GDM1 (cell line): ENCODE results near the gene KLK14.

Experiments used
- DNase-seq: peaks from one replicate; lab custom pipeline; 2025; lab: John Stamatoyannopoulos, UW

KLK14 gene

DNA sequence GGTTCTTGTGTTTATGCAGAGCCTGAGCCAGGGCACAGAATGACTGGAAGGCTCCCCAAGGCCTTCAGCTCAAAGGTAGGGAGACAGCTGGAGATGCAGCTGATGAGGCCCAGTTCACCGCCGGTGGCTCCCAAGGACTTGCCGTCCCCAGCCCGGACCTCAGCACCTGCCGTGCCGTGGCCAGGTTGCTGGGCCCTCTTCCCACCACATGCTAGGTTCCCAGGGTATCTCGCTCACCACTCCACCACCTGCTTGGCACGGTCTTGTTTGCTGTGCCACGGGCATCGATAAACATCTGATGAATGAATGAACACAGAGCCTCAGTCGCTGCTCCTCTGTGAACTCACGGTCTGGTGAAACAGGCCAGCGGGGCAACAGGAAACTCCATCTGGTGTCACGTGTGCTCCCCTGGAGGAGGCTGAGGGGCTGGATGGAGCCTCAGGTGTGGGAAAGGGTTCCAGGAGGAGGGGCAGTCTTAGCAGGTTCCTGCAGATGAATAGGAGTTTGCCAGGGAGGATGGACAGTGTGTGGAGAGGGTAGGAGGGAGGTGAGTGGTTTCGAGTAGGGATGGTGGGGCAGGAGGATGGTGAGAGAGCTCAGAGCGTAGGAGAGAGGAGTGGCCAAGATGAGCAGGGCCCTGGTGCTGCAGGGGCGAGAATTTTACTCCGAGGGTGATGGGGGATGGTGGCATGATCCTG is 3.6 kb upstream of the KLK14 start:
- DNase-seq, result no peak

DNA sequence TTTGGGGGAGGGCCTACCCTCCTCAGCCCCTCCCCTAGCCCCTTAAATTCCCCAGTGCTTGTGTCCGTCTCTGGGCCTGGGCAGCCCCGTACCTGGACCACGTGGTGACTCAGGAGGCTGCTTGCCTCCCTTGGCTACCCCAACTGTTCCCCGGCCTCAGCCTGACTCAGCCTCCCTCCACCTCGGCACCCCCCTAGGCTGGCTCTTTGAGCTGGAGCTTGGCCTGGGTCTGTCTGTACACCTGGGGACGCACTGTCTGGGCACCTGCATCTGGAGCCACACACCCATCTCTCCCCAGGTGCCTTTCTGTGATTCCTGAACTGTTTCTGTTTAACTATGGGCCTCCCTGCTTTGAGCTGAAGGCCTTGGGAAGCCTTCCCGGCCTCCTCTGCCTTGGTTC is 1.8 kb upstream of the KLK14 start:
- DNase-seq, result no peak

DNA sequence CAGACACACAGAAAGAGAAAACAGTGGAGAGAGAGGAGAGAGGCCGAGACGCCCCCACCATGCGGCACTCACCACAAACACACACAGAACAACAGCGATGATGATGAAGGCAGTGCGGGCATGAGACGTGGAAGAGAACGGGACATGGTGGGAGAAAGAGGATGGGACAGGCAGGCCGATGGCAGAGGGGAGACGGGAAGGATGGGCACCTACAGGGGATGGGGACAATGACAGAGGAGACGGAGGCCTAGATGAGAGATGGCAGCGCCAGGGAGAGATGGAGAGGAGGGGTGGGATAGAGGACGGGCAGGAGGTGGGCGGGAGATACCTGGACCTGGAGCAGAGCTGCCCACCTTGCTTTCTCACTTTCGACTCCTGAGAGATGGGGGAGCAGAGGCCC is 1.1 kb upstream of the KLK14 start:
- DNase-seq, result no peak

DNA sequence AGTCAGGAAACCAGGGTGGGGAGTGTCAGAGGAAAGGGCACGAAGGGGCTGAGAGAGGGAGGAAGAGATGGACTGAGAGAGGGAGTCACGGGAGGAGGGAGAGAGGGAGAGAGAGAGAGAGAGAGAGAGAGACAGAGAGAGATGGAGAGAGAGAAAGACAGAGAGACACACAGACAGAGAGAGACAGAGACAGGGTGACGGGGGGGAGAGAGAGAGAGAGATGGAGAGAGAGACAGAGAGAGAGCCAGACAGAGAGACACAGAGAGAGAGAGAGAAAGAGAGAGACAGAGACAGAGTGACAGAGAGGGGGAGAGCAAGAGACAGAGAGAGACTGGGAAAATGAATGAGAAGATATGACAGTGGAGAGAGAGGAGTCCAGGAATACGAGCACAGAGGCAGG is 494 bp upstream of the KLK14 start:
- no peak for DNase-seq

DNA sequence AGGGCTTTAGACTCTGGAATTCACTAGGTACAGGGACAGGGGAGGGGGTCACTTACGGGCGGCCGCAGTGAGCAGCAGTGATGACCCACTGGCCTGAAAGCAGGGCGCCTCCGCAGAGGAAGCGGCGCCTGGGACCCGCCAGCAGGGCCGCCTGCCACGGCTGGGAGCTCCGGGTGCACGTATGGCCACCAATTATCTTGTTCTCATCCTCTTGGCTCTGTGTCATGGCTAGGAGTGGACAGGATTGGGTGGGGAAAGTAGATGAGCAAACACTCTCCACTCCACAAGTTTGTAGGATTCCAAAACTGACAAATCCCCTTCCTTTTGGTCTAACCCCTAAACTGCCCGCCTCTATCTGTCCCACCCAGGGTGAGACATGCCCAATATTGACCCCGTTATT is 1.2 kb downstream of the KLK14 start:
- DNase-seq, result no peak

DNA sequence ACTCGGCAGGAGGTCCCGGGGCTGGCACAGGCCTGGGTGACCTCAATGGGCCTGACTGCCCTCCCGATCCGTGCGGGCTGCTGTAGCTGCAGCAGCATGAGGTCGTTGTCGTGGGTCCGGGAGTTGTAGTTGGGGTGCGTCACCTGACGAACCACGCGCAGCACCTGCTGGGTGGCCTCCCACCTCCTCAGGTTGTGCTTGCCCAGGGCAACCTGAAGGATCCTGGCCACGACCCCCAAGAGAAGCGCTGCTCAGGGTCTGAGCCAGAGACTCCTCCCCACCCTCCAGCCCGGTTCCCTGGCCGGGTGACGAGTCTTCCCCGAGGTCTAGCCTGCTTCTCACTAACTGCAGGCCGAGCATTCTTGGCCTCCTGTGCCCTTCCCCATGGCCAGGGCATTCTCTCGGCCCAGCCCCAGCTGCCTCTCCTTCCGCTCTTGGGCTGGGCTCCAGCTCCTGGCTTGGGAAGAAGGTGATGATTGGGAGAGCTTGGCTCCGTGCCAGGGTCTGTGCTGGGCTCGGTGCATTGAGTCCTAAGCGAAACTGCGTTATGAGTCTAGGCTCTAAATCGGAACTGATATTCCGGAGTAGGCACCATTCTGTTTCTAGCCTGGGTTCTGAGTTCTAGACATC is 3.1 kb downstream of the KLK14 start:
- DNase-seq, result no peak

DNA sequence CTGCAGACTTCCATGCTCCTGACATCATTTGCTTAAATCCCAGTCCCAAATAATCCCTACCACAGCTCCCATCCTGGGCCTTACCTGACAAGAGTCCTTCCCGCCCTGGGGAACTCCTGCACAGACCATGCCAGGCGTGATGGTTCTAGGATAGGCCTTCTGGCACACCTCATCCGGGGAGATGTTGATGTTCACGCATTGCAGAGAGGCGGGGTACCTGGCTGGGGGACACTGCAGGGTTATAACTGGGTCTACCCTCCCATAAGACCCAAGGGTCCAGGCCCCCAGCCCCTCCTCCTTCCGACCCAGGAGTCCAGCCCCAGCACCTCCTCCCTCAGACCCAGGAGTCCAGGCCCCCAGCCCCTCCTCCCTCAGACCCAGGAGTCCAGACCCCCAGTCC is 4.0 kb downstream of the KLK14 start:
- DNase-seq, result no peak

DNA sequence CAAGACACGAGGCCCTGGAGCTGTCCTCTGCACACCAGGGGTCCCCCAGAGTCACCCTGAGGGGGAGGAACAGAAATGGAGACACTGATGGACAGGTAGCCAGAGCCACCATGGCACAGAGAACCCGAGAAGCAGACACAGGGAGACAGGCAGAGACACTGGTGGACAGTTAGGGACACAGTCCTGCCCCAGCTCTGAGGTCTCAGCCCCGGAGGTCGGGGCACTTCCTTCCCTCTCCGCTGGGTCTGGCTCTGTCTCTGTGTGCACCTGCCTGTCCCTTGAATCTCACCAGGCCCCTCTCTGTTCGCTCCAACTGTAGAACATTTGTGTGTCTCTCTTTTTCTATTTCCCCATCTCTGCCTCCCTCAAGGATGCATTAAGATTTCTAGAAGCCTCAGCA is 4.6 kb downstream of the KLK14 start:
- DNase-seq, result no peak

DNA sequence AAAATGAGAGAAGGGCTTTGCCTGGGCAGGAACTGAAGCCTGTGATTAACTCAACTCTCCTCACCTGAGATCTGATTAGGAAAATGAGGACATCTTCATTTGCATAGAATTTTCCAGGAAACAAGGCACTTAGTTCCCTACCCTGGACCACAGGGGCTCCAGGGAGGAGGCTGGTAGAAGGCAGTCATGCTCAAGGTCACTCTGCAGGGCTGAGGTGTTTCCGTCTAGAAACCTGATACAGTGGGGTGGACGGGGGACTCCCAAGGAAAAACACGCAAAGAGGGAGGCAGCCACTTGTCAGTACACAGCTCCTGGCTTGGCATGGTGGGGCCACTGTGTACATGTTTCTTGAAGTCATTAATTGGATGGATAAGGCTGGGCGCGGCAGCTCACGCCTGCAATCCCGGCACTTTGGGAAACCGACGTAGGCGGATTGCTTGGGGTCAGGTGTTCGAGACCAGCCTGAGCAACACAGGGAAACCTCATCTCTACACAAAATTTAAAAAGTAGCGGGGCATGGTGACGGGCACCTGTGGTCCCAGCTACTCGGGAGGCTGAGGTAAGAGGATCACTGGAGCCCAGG is 6.0 kb downstream of the KLK14 start:
- DNase-seq, result no peak

DNA sequence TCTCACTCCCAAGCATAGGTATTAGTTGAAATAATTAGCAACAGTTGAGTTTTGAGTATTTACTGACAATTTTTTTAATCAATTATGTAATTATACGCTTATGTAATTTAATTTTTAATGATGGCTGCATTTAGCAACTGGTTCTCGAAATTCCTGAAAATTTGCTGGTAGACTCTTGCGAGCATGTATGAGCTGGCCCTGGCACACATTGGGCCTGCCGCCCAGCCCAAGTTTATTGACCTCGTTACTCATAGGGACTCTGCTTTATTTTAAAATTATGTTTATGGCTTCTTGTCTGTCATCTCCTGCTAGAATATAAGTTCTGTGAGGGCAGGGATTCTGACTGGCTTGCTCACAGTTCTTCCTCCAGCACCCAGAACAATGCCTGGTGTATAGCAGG is 6.7 kb downstream of the KLK14 start:
- no peak for DNase-seq

DNA sequence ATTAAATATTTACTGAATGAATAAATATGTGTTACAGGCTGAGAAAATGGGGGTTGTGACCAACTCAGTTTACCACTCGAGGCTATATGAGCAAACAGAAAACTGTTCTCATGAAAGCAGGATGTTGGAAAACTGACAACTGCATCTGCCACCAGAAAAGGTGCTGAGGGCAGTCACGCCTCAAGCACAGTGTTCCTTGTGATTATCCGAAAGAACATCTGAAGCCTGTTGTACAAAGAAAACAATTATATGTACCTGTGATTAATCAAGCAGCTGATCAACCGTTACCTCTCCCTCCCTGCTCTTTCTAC is 11.6 kb downstream of the KLK14 start:
- DNase-seq, result no peak

DNA sequence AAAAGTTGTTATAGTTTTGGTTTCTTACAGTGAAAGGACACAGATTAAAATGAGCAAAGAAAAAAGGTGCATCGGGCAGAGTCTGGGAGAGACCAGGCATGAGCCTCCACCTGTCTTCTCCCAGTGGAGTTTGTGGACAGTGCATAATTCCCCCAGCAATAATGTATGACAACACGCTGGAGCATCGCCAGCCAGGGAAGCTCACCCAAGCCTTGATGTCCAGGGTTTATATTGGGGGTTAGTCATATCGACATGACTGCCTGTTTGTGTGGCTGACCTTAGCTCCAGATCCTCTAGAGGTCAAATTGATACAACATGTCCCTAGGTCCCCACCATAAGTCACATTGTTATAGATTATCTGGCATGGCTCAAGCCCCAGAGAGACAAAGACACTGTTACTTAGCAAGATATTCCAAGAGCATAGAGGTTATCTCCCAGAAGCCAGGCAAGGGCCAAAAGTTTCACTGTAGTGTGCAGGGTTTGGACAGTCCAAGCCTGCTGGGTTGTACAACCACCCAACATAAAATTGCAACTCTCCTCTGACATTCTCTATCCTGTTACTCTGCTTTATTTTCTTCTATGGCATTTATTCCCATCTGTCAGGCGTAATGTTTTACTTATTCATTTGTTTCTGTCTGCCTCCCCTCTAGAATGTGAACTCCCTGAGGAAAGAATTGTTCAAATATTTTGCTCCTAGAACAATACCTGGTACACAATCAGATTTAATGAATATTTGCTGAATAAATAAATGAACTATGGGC is 12.2 kb downstream of the KLK14 start:
- DNase-seq, result no peak

DNA sequence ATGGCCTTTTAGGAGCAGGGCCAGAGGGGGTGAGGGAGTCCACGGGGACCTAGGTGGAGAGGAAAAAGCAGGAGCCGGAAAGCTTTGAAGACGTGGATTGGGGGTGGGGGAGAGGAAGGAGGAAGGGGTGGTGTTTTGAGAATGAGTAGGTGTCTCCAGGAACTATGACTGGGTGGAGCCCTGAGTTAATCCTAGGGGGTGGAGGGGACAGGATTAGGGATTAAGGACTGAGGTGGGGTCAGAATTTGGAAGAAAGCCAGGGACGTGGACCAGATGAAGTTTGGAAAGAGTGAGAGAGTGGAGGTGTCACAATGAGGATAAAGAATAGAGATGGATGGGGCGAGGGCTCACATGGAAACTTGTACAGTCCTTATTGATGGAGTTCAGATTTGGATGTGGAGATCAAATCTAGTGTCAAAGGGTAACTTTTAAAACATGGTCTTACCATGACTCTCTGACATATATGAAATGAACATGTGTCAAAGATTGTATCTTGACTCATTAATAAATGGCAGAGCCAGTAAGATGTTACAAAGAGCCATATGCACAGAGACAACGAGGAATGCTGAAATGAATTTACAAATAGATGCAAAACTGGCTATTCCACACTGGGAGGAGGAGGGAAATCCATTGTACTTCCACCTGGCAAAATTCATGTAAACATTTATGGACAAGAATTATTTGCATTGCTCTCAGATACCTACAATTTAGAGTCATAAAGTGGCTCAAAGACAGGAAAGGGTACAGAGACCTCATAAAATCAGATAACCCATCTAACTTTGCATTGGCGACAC is 16.1 kb downstream of the KLK14 start:
- DNase-seq, result no peak

DNA sequence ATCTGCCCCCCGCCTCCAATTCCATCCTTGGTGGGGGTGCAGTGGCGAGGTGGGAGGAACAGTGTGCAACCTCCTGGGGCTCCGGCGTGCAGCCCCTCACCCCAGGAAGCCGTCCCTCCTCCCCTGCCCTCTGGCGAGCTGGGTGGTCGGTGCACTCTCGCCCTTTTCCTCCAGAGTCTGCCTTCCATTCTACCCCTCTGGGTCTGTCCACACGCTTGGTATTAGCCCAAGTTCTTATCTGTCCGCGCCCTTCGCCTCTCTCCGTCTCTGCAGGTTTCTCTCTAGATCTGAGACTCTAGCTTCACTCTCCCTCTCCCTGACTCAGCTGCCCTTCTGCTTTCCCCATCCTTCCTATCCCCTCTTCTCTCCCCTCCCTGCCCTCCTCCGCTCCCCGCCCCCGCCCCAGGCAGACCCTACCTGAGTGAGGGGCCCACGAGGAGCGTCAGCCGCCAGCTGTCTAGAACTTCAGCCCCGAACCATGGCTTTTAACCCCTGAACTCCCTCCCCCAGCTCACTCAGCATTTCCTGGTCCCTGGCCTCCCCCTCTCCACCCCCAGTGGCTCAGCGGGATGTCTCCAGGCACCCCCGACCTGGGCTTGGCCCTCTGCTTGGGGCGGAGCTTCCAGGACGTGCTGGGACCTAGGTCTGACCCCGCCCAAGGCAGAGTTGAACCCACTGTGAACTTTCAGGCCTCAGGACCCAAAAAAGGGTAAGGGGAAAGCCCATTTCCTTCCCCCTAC is 17.3 kb downstream of the KLK14 start:
- no peak for DNase-seq

DNA sequence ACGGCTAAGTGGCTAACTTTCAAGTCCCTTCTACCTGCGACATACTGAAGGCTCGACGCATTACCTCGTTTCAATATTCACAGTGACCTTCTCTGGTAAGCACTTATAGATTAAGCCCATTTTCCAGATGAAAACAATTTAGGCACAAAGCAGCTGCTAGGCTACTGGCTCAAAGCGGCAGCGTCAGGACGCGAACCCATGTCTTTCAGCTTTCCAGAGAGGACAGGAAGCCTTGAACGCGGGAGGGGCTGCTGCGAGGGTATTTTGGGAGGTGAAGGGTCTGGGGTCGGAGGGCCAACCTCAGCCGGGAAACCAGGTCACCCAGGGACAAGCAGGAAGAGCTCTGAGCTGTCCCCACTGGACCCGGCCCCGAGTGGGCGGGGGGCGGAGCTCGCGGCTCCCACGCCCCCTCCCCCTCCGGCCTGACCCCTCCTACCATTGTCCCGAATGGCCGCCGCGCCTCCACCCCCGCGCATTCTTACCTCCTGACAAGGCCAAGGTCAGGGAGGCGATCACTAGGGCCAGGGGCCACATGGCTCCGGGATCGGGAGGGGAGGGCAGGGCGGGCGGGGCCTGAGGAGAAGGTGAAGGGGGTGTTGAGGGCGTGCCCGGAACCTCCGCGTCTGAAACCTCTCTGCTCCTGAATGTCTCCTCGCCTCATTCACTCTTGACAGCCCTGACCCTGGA is 18.0 kb downstream of the KLK14 start, which contains the start of gene KLK13:
KLK13 (minus strand) TSS at position 559 of the 687 bp plus-strand sequence; CDS start at position 534, 25 bp downstream.
- no peak for DNase-seq

DNA sequence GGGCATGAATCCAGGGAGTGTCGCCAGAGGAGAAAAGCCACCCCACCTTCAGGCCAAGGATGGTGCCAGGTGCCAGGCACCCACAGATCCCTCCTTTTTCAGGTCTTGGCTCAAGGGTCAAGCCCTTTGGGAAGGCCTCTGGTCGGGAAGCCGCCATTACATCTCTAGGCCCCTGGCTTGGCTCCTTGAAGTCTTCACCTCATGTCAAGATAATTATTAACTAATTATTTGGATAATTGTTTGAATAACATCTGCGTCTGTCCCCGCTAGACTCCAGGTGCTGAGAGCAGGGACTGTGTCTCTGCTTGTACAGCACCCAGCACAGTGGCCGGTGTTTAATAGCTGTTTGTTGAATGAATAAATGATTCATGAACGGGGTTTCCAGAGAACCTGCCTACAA is 19.0 kb downstream of the KLK14 start:
- DNase-seq, result no peak

DNA sequence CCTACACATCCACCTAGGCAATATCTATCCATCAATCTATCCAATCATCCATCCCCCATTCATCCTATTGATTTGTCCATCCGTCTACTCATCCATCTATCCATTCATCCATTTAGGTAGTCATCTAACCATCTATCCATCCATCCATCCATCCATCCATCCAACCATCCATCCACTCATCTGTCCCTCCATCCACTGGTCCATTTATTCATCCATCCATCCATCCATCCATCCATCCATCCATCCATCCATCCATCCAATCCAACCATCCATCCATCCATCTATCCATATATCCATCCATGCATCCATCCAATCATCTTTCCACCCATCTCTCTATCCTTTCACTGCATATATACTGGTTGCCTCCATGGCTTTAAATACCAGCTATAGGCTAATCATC is 21.7 kb downstream of the KLK14 start:
- no peak for DNase-seq

DNA sequence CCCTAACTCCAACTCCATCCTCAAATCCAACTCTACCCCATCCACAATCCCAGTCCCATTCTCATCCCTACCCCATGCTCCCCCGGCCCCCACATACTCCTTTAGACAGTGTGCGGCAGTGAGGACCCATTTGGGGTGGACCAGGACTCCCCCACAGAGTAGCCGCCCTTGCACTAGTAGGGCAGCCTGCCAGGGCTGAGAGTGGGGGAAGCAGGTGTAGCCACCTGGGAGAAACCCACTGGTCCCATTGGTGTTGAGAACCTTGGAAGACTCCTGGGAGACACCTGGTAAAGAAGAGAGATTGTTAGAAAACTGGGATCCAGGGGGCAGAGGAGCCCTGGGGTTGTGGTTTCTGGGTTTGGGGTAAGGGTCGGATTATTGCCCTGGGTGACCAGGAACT is 22.4 kb downstream of the KLK14 start:
- DNase-seq, result no peak

DNA sequence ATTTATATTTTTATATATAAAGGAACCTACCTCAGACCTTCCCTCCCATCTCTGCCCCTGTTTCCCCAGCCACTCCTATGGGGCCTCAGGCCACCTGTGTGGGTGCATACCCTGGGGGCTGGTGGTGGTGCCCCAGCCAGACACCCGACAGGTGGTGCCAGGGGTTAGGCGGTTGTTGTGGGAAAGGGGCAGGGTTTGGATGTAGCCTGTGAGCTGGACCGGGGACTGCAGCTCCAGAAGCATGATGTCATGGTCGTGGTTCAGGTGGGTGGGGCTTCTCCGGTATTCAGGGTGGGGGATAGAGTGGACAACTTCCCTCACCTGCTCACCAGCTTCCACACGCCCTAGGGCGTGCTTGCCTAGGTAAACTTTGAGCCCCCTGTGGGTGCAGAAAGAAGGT is 23.0 kb downstream of the KLK14 start:
- no peak for DNase-seq

DNA sequence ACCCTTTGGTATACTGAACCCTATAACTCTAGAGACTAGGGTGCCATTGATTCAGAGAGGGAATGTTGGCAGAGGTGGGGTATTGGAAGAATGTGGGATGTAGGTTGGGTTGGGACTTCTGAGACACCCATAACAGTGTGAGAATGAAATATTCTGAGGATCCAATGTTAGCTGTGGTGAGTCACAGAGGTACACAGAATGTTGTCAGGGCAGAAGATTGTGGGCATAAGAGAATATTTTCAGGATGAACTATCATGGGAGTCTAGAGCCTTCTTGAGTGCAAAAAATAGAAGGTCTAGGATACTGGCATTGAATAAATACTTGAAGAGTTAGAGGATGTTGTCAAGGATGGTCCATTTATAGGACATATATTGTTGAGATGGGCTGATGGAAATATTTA is 26.8 kb downstream of the KLK14 start:
- DNase-seq, result no peak

DNA sequence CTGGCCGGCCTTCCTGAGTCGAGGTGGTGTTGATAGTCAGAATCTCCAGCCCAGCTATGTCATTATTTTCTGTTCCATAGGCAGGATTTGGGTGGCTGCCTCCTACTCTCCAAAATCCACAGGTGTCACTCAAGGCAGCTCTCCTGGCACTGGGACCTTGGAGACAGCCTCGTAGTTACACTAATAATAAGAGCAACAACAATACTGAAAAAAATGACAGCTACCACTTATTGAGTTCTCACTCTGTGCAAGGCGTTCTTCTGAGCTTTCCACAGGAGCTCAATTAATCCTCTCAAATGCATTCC is 35.7 kb downstream of the KLK14 start:
- DNase-seq, result no peak
